Measurements from ENCODE around the gene DGCR6L. TPM values are rescaled to one million over a fixed set of nuclear protein-coding genes. Genes with fewer than 3 reads are reported as not detected.
"Not testable (repeated sequence)": the region's sequence is repeated elsewhere in the genome, so short reads cannot be mapped to it uniquely, and the experiment has no call there.

The DGCR6L gene
- total and polyA plus RNA-seq, 2 donors = 61.6 to 62.1 TPM

- 93% methylated on average over 12 of the region's 12 CpGs for WGBS
These were observed 38.0 kb downstream of the DGCR6L start for GRCh38 chr22:20281891-20282290.

GRCh38 chr22:20281473-20281872, 38.4 kb downstream of the DGCR6L start:
- 88% methylated on average over 9 of the region's 9 CpGs for WGBS
- not testable (repeated sequence) for H3K27me3 ChIP-seq (ENCODE audit: control insufficient read depth in 2 of 2, insufficient read depth in 1 of 2, low read length in 1 of 2); H3K27ac ChIP-seq (ENCODE audit: low read depth in 1 of 2, low read length in 1 of 2); H3K4me1 ChIP-seq (ENCODE audit: control insufficient read depth in 2 of 2, insufficient read depth in 2 of 2, low read length in 2 of 2); DNase-seq (ENCODE audit: low read depth in 6 of 9, low spot score in 9 of 9); H3K4me3 ChIP-seq (ENCODE audit: low read length in 2 of 2); H3K36me3 ChIP-seq (ENCODE audit: control insufficient read depth in 2 of 2, insufficient read depth in 2 of 2, low read length in 1 of 2); H3K9me3 ChIP-seq (ENCODE audit: control insufficient read depth in 2 of 2, insufficient read depth in 1 of 2, low read length in 1 of 2)

More at GRCh38 chr22:20281891-20282290, 38.0 kb downstream of the DGCR6L start:
- no peaks in the 10 kb centered on the region for H3K36me3 ChIP-seq (ENCODE audit: control insufficient read depth in 2 of 2, insufficient read depth in 2 of 2, low read length in 1 of 2)
- no peaks in the 10 kb centered on the region for H3K27me3 ChIP-seq (ENCODE audit: control insufficient read depth in 2 of 2, insufficient read depth in 1 of 2, low read length in 1 of 2)
- no peaks in the 10 kb centered on the region for H3K9me3 ChIP-seq (ENCODE audit: control insufficient read depth in 2 of 2, insufficient read depth in 1 of 2, low read length in 1 of 2)
- no peak overlapping the region for H3K4me3 ChIP-seq (ENCODE audit: low read length in 2 of 2)
- H3K27ac ChIP-seq (ENCODE audit: low read depth in 1 of 2, low read length in 1 of 2) = no peak overlapping the region
- DNase-seq (ENCODE audit: low read depth in 6 of 9, low spot score in 9 of 9) = no peak
- H3K4me1 ChIP-seq (ENCODE audit: control insufficient read depth in 2 of 2, insufficient read depth in 2 of 2, low read length in 2 of 2) = peaks cover 0 to 2% of the 10 kb centered on the region in 2 donors

- 96% methylated on average over 12 of the region's 12 CpGs for WGBS
- peaks cover 0 to 2% of the 10 kb centered on the region in 2 donors for H3K4me1 ChIP-seq (ENCODE audit: control insufficient read depth in 2 of 2, insufficient read depth in 2 of 2, low read length in 2 of 2)
- no peak overlapping the region for H3K27ac ChIP-seq (ENCODE audit: low read depth in 1 of 2, low read length in 1 of 2)
- no peak overlapping the region for H3K4me3 ChIP-seq (ENCODE audit: low read length in 2 of 2)
- no peaks in the 10 kb centered on the region for H3K27me3 ChIP-seq (ENCODE audit: control insufficient read depth in 2 of 2, insufficient read depth in 1 of 2, low read length in 1 of 2)
- H3K36me3 ChIP-seq (ENCODE audit: control insufficient read depth in 2 of 2, insufficient read depth in 2 of 2, low read length in 1 of 2) = no peaks in the 10 kb centered on the region
- H3K9me3 ChIP-seq (ENCODE audit: control insufficient read depth in 2 of 2, insufficient read depth in 1 of 2, low read length in 1 of 2) = no peaks in the 10 kb centered on the region
- no peak for DNase-seq (ENCODE audit: low read depth in 6 of 9, low spot score in 9 of 9)
These were observed 39.0 kb downstream of the DGCR6L start for GRCh38 chr22:20280866-20281265.

- H3K36me3 ChIP-seq (ENCODE audit: control insufficient read depth in 2 of 2, insufficient read depth in 2 of 2, low read length in 1 of 2); H3K9me3 ChIP-seq (ENCODE audit: control insufficient read depth in 2 of 2, insufficient read depth in 1 of 2, low read length in 1 of 2); H3K27me3 ChIP-seq (ENCODE audit: control insufficient read depth in 2 of 2, insufficient read depth in 1 of 2, low read length in 1 of 2); DNase-seq (ENCODE audit: low read depth in 6 of 9, low spot score in 9 of 9); H3K4me3 ChIP-seq (ENCODE audit: low read length in 2 of 2); H3K27ac ChIP-seq (ENCODE audit: low read depth in 1 of 2, low read length in 1 of 2); H3K4me1 ChIP-seq (ENCODE audit: control insufficient read depth in 2 of 2, insufficient read depth in 2 of 2, low read length in 2 of 2): not testable (repeated sequence)
- 94% methylated on average over 18 of the region's 21 CpGs for WGBS
These were observed 39.7 kb downstream of the DGCR6L start for GRCh38 chr22:20280163-20280562.

GRCh38 chr22:20279662-20280134, 40.2 kb downstream of the DGCR6L start:
- Histone ChIP-seq H3K27ac (ENCODE audit: low read depth in 1 of 2, low read length in 1 of 2) (no peak overlapping the region), H3K4me3 (ENCODE audit: low read length in 2 of 2) (no peak overlapping the region), H3K36me3 (ENCODE audit: control insufficient read depth in 2 of 2, insufficient read depth in 2 of 2, low read length in 1 of 2) (no peaks in the 10 kb centered on the region), H3K9me3 (ENCODE audit: control insufficient read depth in 2 of 2, insufficient read depth in 1 of 2, low read length in 1 of 2) (no peaks in the 10 kb centered on the region), H3K4me1 (ENCODE audit: control insufficient read depth in 2 of 2, insufficient read depth in 2 of 2, low read length in 2 of 2) (peaks cover 0 to 2% of the 10 kb centered on the region in 2 donors), H3K27me3 (ENCODE audit: control insufficient read depth in 2 of 2, insufficient read depth in 1 of 2, low read length in 1 of 2) (no peaks in the 10 kb centered on the region)
- 61% methylated on average over 15 of the region's 15 CpGs for WGBS
- peak in 2 of 9 donors; percentile 26 to 45 for DNase-seq (ENCODE audit: low read depth in 6 of 9, low spot score in 9 of 9)

GRCh38 chr22:20278726-20279490, 41.0 kb downstream of the DGCR6L start:
- DNase-seq (ENCODE audit: low read depth in 6 of 9, low spot score in 9 of 9); H3K36me3 ChIP-seq (ENCODE audit: control insufficient read depth in 2 of 2, insufficient read depth in 2 of 2, low read length in 1 of 2); H3K27me3 ChIP-seq (ENCODE audit: control insufficient read depth in 2 of 2, insufficient read depth in 1 of 2, low read length in 1 of 2); H3K27ac ChIP-seq (ENCODE audit: low read depth in 1 of 2, low read length in 1 of 2); H3K9me3 ChIP-seq (ENCODE audit: control insufficient read depth in 2 of 2, insufficient read depth in 1 of 2, low read length in 1 of 2); H3K4me1 ChIP-seq (ENCODE audit: control insufficient read depth in 2 of 2, insufficient read depth in 2 of 2, low read length in 2 of 2); H3K4me3 ChIP-seq (ENCODE audit: low read length in 2 of 2): not testable (repeated sequence)
- 90% methylated on average over 20 of the region's 22 CpGs for WGBS

- not testable (repeated sequence) for H3K4me1 ChIP-seq (ENCODE audit: control insufficient read depth in 2 of 2, insufficient read depth in 2 of 2, low read length in 2 of 2); H3K27ac ChIP-seq (ENCODE audit: low read depth in 1 of 2, low read length in 1 of 2); H3K4me3 ChIP-seq (ENCODE audit: low read length in 2 of 2); H3K9me3 ChIP-seq (ENCODE audit: control insufficient read depth in 2 of 2, insufficient read depth in 1 of 2, low read length in 1 of 2); H3K36me3 ChIP-seq (ENCODE audit: control insufficient read depth in 2 of 2, insufficient read depth in 2 of 2, low read length in 1 of 2); DNase-seq (ENCODE audit: low read depth in 6 of 9, low spot score in 9 of 9); H3K27me3 ChIP-seq (ENCODE audit: control insufficient read depth in 2 of 2, insufficient read depth in 1 of 2, low read length in 1 of 2)
- WGBS = 91% methylated on average over 17 of the region's 18 CpGs
These were observed 41.8 kb downstream of the DGCR6L start for GRCh38 chr22:20277936-20278635.

GRCh38 chr22:20276468-20276867, 43.4 kb downstream of the DGCR6L start:
- DNase-seq (ENCODE audit: low read depth in 6 of 9, low spot score in 9 of 9) = no peak
- WGBS = 91% methylated on average over 7 of the region's 7 CpGs
- Histone ChIP-seq H3K27me3 (ENCODE audit: control insufficient read depth in 2 of 2, insufficient read depth in 1 of 2, low read length in 1 of 2) (no peaks in the 10 kb centered on the region), H3K4me3 (ENCODE audit: low read length in 2 of 2) (no peak overlapping the region), H3K36me3 (ENCODE audit: control insufficient read depth in 2 of 2, insufficient read depth in 2 of 2, low read length in 1 of 2) (no peaks in the 10 kb centered on the region), H3K9me3 (ENCODE audit: control insufficient read depth in 2 of 2, insufficient read depth in 1 of 2, low read length in 1 of 2) (no peaks in the 10 kb centered on the region), H3K27ac (ENCODE audit: low read depth in 1 of 2, low read length in 1 of 2) (no peak overlapping the region), H3K4me1 (ENCODE audit: control insufficient read depth in 2 of 2, insufficient read depth in 2 of 2, low read length in 2 of 2) (peaks cover 0 to 2% of the 10 kb centered on the region in 2 donors)

GRCh38 chr22:20275836-20276235, 44.0 kb downstream of the DGCR6L start:
- H3K36me3 ChIP-seq (ENCODE audit: control insufficient read depth in 2 of 2, insufficient read depth in 2 of 2, low read length in 1 of 2) = no peaks in the 10 kb centered on the region
- H3K27ac ChIP-seq (ENCODE audit: low read depth in 1 of 2, low read length in 1 of 2) = no peak overlapping the region
- H3K27me3 ChIP-seq (ENCODE audit: control insufficient read depth in 2 of 2, insufficient read depth in 1 of 2, low read length in 1 of 2) = no peaks in the 10 kb centered on the region
- H3K9me3 ChIP-seq (ENCODE audit: control insufficient read depth in 2 of 2, insufficient read depth in 1 of 2, low read length in 1 of 2) = no peaks in the 10 kb centered on the region
- 98% methylated on average over 13 of the region's 13 CpGs for WGBS
- no peak overlapping the region for H3K4me3 ChIP-seq (ENCODE audit: low read length in 2 of 2)
- peaks cover 0 to 2% of the 10 kb centered on the region in 2 donors for H3K4me1 ChIP-seq (ENCODE audit: control insufficient read depth in 2 of 2, insufficient read depth in 2 of 2, low read length in 2 of 2)
- no peak for DNase-seq (ENCODE audit: low read depth in 6 of 9, low spot score in 9 of 9)
